IMR-90 (cell line): Measurements from ENCODE around the gene NFKB1. TPM values are rescaled to one million over a fixed set of nuclear protein-coding genes. Genes with fewer than 3 reads are reported as not detected.

Source experiments
- ATAC-seq: fragments of 200-7000 bp; cut with Tn5 transposase; 2 replicates; pipeline ENCODE4 v1.9.1; 2020; ENCODE audit warnings: low read depth, mild to moderate bottlenecking, moderate library complexity
- BruUV-seq: library from RNA; stranded (reverse); fragments of 400-500 nt; replicated peaks from 2 replicates; lab custom pipeline; 2021; lab: Mats Ljungman, UMichigan
- CTCF ChIA-PET: fragments of 300-600 bp; formaldehyde crosslinking; extraction: SDS; loops from one replicate; lab custom pipeline; 2021; ENCODE audit warnings: antibody characterized with exemption; lab: Yijun Ruan, JAX
- POLR2A ChIA-PET: fragments of 300-600 bp; sonication (Branson Sonifier 250); formaldehyde crosslinking; loops from one replicate; lab custom pipeline; 2022; ENCODE audit warnings: antibody characterized with exemption; ENCODE audit not compliant: unreplicated experiment; lab: Charles Lee
- DNase-seq: peaks from one replicate; pipeline ENCODE4 v3.0.0; 2013
- H2AFZ ChIP-seq: replicated peaks from 2 replicates; pipeline ENCODE3; 2013; ENCODE audit warnings: low read length, mild to moderate bottlenecking; ENCODE audit not compliant: poor library complexity
- H2AK5ac ChIP-seq: 2 replicates; pipeline ENCODE4 v1.6.1; 2013; ENCODE audit warnings: low read depth, low read length, inconsistent platforms
- H2AK9ac ChIP-seq: replicated peaks from 2 replicates; pipeline ENCODE3; 2013; ENCODE audit warnings: mild to moderate bottlenecking, low read depth, low read length, moderate library complexity; ENCODE audit not compliant: poor library complexity
- H2BK120ac ChIP-seq: 2 replicates; pipeline ENCODE4 v1.6.1; 2013; ENCODE audit warnings: low read depth, low read length, inconsistent platforms
- H2BK15ac ChIP-seq: 3 replicates; pipeline ENCODE4 v1.6.1; 2013; ENCODE audit warnings: low read depth, low read length, inconsistent platforms
- H2BK20ac ChIP-seq: 2 replicates; pipeline ENCODE4 v1.6.1; 2013; ENCODE audit warnings: low read depth, mild to moderate bottlenecking, inconsistent platforms, low read length, moderate library complexity
- H2BK5ac ChIP-seq: 2 replicates; pipeline ENCODE4 v1.6.1; 2013; ENCODE audit warnings: mild to moderate bottlenecking, low read depth, low read length, inconsistent platforms; ENCODE audit not compliant: poor library complexity, severe bottlenecking
- H3K14ac ChIP-seq: replicated peaks from 2 replicates; pipeline ENCODE4 v1.6.1; 2013; ENCODE audit warnings: low read depth, low read length, inconsistent platforms
- H3K18ac ChIP-seq: 2 replicates; pipeline ENCODE4 v1.6.1; 2013; ENCODE audit warnings: low read depth, low read length, control low read depth
- H3K23ac ChIP-seq: 2 replicates; pipeline ENCODE4 v1.6.1; 2013; ENCODE audit warnings: low read depth, low read length, inconsistent platforms
- H3K27ac ChIP-seq: 2 replicates; pipeline ENCODE4 v1.5.1; 2013; ENCODE audit warnings: mild to moderate bottlenecking, control low read depth, low read length; ENCODE audit not compliant: insufficient read depth
- H3K27me3 ChIP-seq: 2 replicates; pipeline ENCODE4 v1.6.1; 2013; ENCODE audit warnings: low read length; ENCODE audit not compliant: control insufficient read depth, insufficient read depth
- H3K36me3 ChIP-seq: 2 replicates; pipeline ENCODE4 v1.6.1; 2013; ENCODE audit warnings: low read length, mixed read lengths; ENCODE audit not compliant: control insufficient read depth, insufficient read depth
- H3K4ac ChIP-seq: 2 replicates; pipeline ENCODE4 v1.6.1; 2013; ENCODE audit warnings: low read depth, low read length, inconsistent platforms
- H3K4me1 ChIP-seq: 2 replicates; pipeline ENCODE4 v1.6.1; 2013; ENCODE audit warnings: low read length, mixed read lengths; ENCODE audit not compliant: control insufficient read depth, insufficient read depth
- H3K4me2 ChIP-seq: 2 replicates; pipeline ENCODE4 v1.6.1; 2013; ENCODE audit warnings: low read depth, mild to moderate bottlenecking, control low read depth, low read length, moderate library complexity
- H3K4me3 ChIP-seq: 2 replicates; pipeline ENCODE4 v1.5.1; 2013; ENCODE audit warnings: low read depth, mild to moderate bottlenecking, control low read depth, low read length, moderate library complexity; ENCODE audit not compliant: insufficient read depth
- H3K56ac ChIP-seq: 2 replicates; pipeline ENCODE4 v1.6.1; 2013; ENCODE audit warnings: low read length, inconsistent platforms; ENCODE audit not compliant: insufficient read depth; ENCODE audit errors: extremely low read depth
- H3K79me1 ChIP-seq, 2 experiments: 2 replicates each; pipeline ENCODE4 v1.6.1; 2013; ENCODE audit warnings: low read length in 2 of 2, inconsistent platforms in 1 of 2, low read depth in 1 of 2
- H3K9ac ChIP-seq: 2 replicates; pipeline ENCODE4 v1.6.1; 2013; ENCODE audit warnings: low read depth, low read length, control low read depth
- H3K9me1 ChIP-seq: 2 replicates; pipeline ENCODE4 v1.6.1; 2013; ENCODE audit warnings: low read length, inconsistent platforms; ENCODE audit not compliant: insufficient read depth
- H3K9me3 ChIP-seq: 2 replicates; pipeline ENCODE4 v1.6.1; 2013; ENCODE audit warnings: low read length; ENCODE audit not compliant: control insufficient read depth, insufficient read depth
- H4K20me1 ChIP-seq: 2 replicates; pipeline ENCODE4 v1.6.1; 2013; ENCODE audit warnings: low read length, inconsistent platforms; ENCODE audit not compliant: insufficient read depth
- H4K5ac ChIP-seq: 2 replicates; pipeline ENCODE4 v1.6.1; 2013; ENCODE audit warnings: mild to moderate bottlenecking, low read depth, low read length, control low read depth
- H4K8ac ChIP-seq, 2 experiments: 2 replicates each; pipeline ENCODE4 v1.6.1; 2013; ENCODE audit warnings: low read depth in 2 of 2, low read length in 2 of 2, control low read depth in 1 of 2, inconsistent platforms in 1 of 2
- H4K91ac ChIP-seq: 2 replicates; pipeline ENCODE4 v1.6.1; 2013; ENCODE audit warnings: low read depth, low read length, inconsistent platforms; ENCODE audit not compliant: insufficient read depth
- CEBPB ChIP-seq: IDR thresholded peaks from 2 replicates; pipeline ENCODE4 v1.6.1; 2012; ENCODE audit warnings: low read depth, low read length, improper control_type of control experiment
- CHD1 ChIP-seq: IDR thresholded peaks from 2 replicates; pipeline ENCODE4 v1.6.1; 2012; ENCODE audit warnings: low read depth, low read length, improper control_type of control experiment
- MAFK ChIP-seq: IDR thresholded peaks from 2 replicates; pipeline ENCODE4 v1.6.1; 2012; ENCODE audit warnings: low read depth, low read length, improper control_type of control experiment
- POLR2A ChIP-seq: IDR thresholded peaks from 2 replicates; pipeline ENCODE4 v1.6.1; 2012; ENCODE audit warnings: mild to moderate bottlenecking, low read depth, low read length
- RCOR1 ChIP-seq: IDR thresholded peaks from 2 replicates; pipeline ENCODE4 v1.6.1; 2012; ENCODE audit warnings: mild to moderate bottlenecking, low read length, improper control_type of control experiment; ENCODE audit not compliant: insufficient replicate concordance
- SMC3 ChIP-seq: fragments of 150-350 bp; IDR thresholded peaks from 2 replicates; pipeline ENCODE4 v1.6.1; 2016; ENCODE audit warnings: low read depth, mild to moderate bottlenecking, antibody characterized with exemption, low read length, moderate library complexity
- WGBS, 2 experiments: methylation state at CpG; one replicate each; pipeline versions ENCODE4 v1.1.5 to v1.1.7; 2013; ENCODE audit warnings: missing lambda C conversion rate in 2 of 2; ENCODE audit not compliant: insufficient read length in 1 of 2; ENCODE audit errors: extremely low coverage in 2 of 2; 5-methylcytosine and 5-hydroxymethylcytosine counted together
- dilution Hi-C: fragments of 300-500 bp; cut with HindIII; formaldehyde crosslinking; loops from one replicate; pipeline ENCODE4 v1.14.3; 2018; ENCODE audit warnings: low sequenced_read_pairs; ENCODE audit not compliant: unreplicated experiment
- in situ Hi-C: fragments of 300-500 bp; cut with MboI; formaldehyde crosslinking; loops from 3 replicates; pipeline ENCODE4 v1.14.3; 2019; ENCODE audit warnings: low sequenced_read_pairs, inconsistent platforms, mixed read lengths
- intact Hi-C: fragments of 100-400 bp; cut with micrococcal nuclease; formaldehyde crosslinking; loops from 2 replicates; pipeline ENCODE4 v1.10.0; 2022
- polyA plus RNA-seq, 3 experiments: library from polyadenylated mRNA; depleted of rRNA; stranded (reverse); fragments of >200 nt; gene quantifications; 2 replicates each; pipeline ENCODE4 v1.2.3, GENCODE V29; 2012; ENCODE audit warnings: low replicate concordance in 1 of 3
- total RNA-seq: library from RNA; depleted of rRNA; stranded (reverse); fragments of >200 nt; gene quantifications from 2 replicates; pipeline ENCODE4 v1.2.3, GENCODE V29; 2012
- TF ChIP-seq, protein P1 (sequence below): fragments of 150-350 bp; IDR thresholded peaks from 2 replicates; pipeline ENCODE4 v1.6.1; 2017; ENCODE audit warnings: mild to moderate bottlenecking, antibody characterized with exemption, low read length, low read depth

NFKB1 gene
- total and polyA plus RNA-seq, 2 of the 4 experiments (the other 2 are of a cell fraction), result 19.8 to 24.6 TPM

DNA sequence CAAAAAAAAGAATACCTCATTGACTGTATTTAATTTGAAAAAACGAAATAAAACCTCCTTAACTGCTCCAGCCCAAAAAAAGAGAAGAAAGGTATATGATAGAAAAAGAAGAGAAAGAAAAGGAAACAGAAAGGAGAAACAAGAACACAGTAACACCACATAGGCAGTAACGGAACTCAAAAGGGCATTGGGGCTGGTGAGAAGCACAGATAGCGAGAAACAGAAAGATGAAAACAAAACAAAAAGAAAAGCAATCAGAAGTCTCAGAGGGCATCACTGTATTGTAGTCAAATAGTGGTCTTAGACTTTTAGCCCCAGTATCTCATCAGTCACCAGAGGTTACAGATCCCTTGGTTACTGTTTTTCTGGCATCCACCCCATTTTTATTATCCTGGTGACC, 88.6 kb downstream of the NFKB1 start:
- dilution Hi-C loops, result no loop called here
- H3K36me3 ChIP-seq, result peaks cover 15% of the 10 kb centered on the region

More for the DNA sequence above, 88.6 kb downstream of the NFKB1 start:
- Histone ChIP-seq H2BK15ac (no peak overlapping the region), H2AFZ (no peak overlapping the region), H3K23ac (no peak overlapping the region), H3K9me3 (peaks cover 4% of the 10 kb centered on the region; the same call in 1 of the 2 replicates), H2BK120ac (no peak overlapping the region), H2BK5ac (no peak overlapping the region), H3K56ac (no peak overlapping the region), H4K5ac (no peak overlapping the region), H3K27me3 (no peaks in the 10 kb centered on the region), H3K18ac (no peak overlapping the region), H3K4me1 (no peaks in the 10 kb centered on the region), H3K79me1 (no peaks in the 10 kb centered on the region), H4K8ac (no peak overlapping the region), H3K4me2 (no peak overlapping the region), H2AK5ac (no peak overlapping the region), H4K91ac (no peak overlapping the region), H3K4ac (no peak overlapping the region), H2AK9ac (no peak overlapping the region), H3K27ac (no peak overlapping the region), H2BK20ac (no peak overlapping the region), H3K4me3 (no peak overlapping the region), H3K9me1 (no peaks in the 10 kb centered on the region; the same call in 1 of the 2 replicates), H3K9ac (no peak overlapping the region), H4K20me1 (no peaks in the 10 kb centered on the region), H3K14ac (no peak overlapping the region)
- ChIA-PET POLR2A (no interaction called here), CTCF (interaction anchor here (1.2 kb wide), 1 partner anchor 31 kb away, joined by 3 read pairs; no protein-coding TSS in a partner anchor)
- intact Hi-C loops (loop anchor here (10.0 kb wide), 1 partner anchor 85 kb away; the partner anchor contains the start of gene NFKB1), in situ Hi-C loops (no loop called here)
- DNase-seq (no peak), ATAC-seq (no peak)
- BruUV-seq, result no TSS peak
- no CpG with 5 or more reads among the region's 3 CpGs for WGBS, 2 experiments
- TF ChIP-seq, protein P1, sequence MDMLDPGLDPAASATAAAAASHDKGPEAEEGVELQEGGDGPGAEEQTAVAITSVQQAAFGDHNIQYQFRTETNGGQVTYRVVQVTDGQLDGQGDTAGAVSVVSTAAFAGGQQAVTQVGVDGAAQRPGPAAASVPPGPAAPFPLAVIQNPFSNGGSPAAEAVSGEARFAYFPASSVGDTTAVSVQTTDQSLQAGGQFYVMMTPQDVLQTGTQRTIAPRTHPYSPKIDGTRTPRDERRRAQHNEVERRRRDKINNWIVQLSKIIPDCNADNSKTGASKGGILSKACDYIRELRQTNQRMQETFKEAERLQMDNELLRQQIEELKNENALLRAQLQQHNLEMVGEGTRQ, result no peak
- TF ChIP-seq CHD1 (no peak), SMC3 (no peak), CEBPB (no peak), MAFK (no peak), POLR2A (no peak), RCOR1 (no peak)
